ENCODE results near the gene WNK4.

Gene WNK4

GRCh38 chr17:42781639-42782165 is 1.3 kb downstream of the WNK4 start:
- H3K4me3 Mint-ChIP-seq: no peak overlapping the region
- H3K36me3 Mint-ChIP-seq: peaks cover 27% of the 10 kb centered on the region
- peaks cover 62% of the 10 kb centered on the region for H3K27me3 Mint-ChIP-seq
- ATAC-seq: peak; percentile 3
- no peak overlapping the region for H3K27ac Mint-ChIP-seq
- H3K4me1 Mint-ChIP-seq: peaks cover 40% of the 10 kb centered on the region
- H3K9me3 Mint-ChIP-seq: no peaks in the 10 kb centered on the region

- H3K4me1 Mint-ChIP-seq: peaks cover 40% of the 10 kb centered on the region
- H3K27ac Mint-ChIP-seq: no peak overlapping the region
- H3K36me3 Mint-ChIP-seq: peaks cover 24% of the 10 kb centered on the region
- H3K27me3 Mint-ChIP-seq: peaks cover 67% of the 10 kb centered on the region
- ATAC-seq: peak; percentile 21
- H3K4me3 Mint-ChIP-seq: no peak overlapping the region
- H3K9me3 Mint-ChIP-seq: no peaks in the 10 kb centered on the region
Observed at GRCh38 chr17:42782166-42783061, 2.0 kb downstream of the WNK4 start.

GRCh38 chr17:42783062-42783790 is 2.8 kb downstream of the WNK4 start:
- Mint-ChIP-seq H3K9me3 (no peaks in the 10 kb centered on the region), H3K4me3 (no peak overlapping the region), H3K36me3 (peaks cover 16% of the 10 kb centered on the region)

GRCh38 chr17:42783791-42784138 is 3.4 kb downstream of the WNK4 start:
- peaks cover 40% of the 10 kb centered on the region for H3K4me1 Mint-ChIP-seq
- no peak overlapping the region for H3K27ac Mint-ChIP-seq
- H3K4me3 Mint-ChIP-seq: no peak overlapping the region
- no peak for ATAC-seq
- peaks cover 79% of the 10 kb centered on the region for H3K27me3 Mint-ChIP-seq
- no peaks in the 10 kb centered on the region for H3K9me3 Mint-ChIP-seq
- H3K36me3 Mint-ChIP-seq: peaks cover 13% of the 10 kb centered on the region

More at GRCh38 chr17:42783062-42783790, 2.8 kb downstream of the WNK4 start:
- Mint-ChIP-seq H3K4me1 (peaks cover 40% of the 10 kb centered on the region), H3K27ac (no peak overlapping the region), H3K27me3 (peaks cover 75% of the 10 kb centered on the region)
- ATAC-seq: no peak

GRCh38 chr17:42784409-42784808 is 4.0 kb downstream of the WNK4 start:
- peaks cover 75% of the 10 kb centered on the region for H3K27me3 Mint-ChIP-seq
- H3K9me3 Mint-ChIP-seq: no peaks in the 10 kb centered on the region
- no peak overlapping the region for H3K4me3 Mint-ChIP-seq
- ATAC-seq: no peak
- no peak overlapping the region for H3K27ac Mint-ChIP-seq
- H3K36me3 Mint-ChIP-seq: peaks cover 7% of the 10 kb centered on the region
- H3K4me1 Mint-ChIP-seq: peaks cover 39% of the 10 kb centered on the region

GRCh38 chr17:42784811-42785592 is 4.6 kb downstream of the WNK4 start:
- Mint-ChIP-seq H3K36me3 (peaks cover 1% of the 10 kb centered on the region), H3K27me3 (peaks cover 69% of the 10 kb centered on the region), H3K4me1 (peaks cover 33% of the 10 kb centered on the region), H3K27ac (no peak overlapping the region), H3K4me3 (no peak overlapping the region), H3K9me3 (no peaks in the 10 kb centered on the region)
- no peak for ATAC-seq

GRCh38 chr17:42787266-42787665 is 6.9 kb downstream of the WNK4 start:
- no peaks in the 10 kb centered on the region for H3K36me3 Mint-ChIP-seq
- no peak for ATAC-seq
- H3K27ac Mint-ChIP-seq: no peak overlapping the region
- no peaks in the 10 kb centered on the region for H3K9me3 Mint-ChIP-seq
- peaks cover 56% of the 10 kb centered on the region for H3K27me3 Mint-ChIP-seq
- peaks cover 24% of the 10 kb centered on the region for H3K4me1 Mint-ChIP-seq
- H3K4me3 Mint-ChIP-seq: no peak overlapping the region

GRCh38 chr17:42791948-42792347 is 11.5 kb downstream of the WNK4 start:
- peaks cover 18% of the 10 kb centered on the region for H3K36me3 Mint-ChIP-seq
- peaks cover 16% of the 10 kb centered on the region for H3K27me3 Mint-ChIP-seq
- no peaks in the 10 kb centered on the region for H3K9me3 Mint-ChIP-seq
- H3K4me3 Mint-ChIP-seq: no peak overlapping the region
- H3K27ac Mint-ChIP-seq: no peak overlapping the region
- ATAC-seq: no peak
- peaks cover 23% of the 10 kb centered on the region for H3K4me1 Mint-ChIP-seq

GRCh38 chr17:42792545-42792944 is 12.1 kb downstream of the WNK4 start:
- Mint-ChIP-seq H3K27ac (no peak overlapping the region), H3K4me1 (peaks cover 25% of the 10 kb centered on the region), H3K27me3 (peaks cover 10% of the 10 kb centered on the region), H3K36me3 (peaks cover 18% of the 10 kb centered on the region), H3K9me3 (no peaks in the 10 kb centered on the region), H3K4me3 (no peak overlapping the region)
- no peak for ATAC-seq

- Mint-ChIP-seq H3K27me3 (no peaks in the 10 kb centered on the region), H3K27ac (no peak overlapping the region), H3K4me3 (no peak overlapping the region), H3K4me1 (peaks cover 33% of the 10 kb centered on the region), H3K36me3 (peaks cover 18% of the 10 kb centered on the region), H3K9me3 (peaks cover 2% of the 10 kb centered on the region)
- no peak for ATAC-seq
Observed at GRCh38 chr17:42795061-42795460, 14.7 kb downstream of the WNK4 start.

GRCh38 chr17:42795465-42795864 is 15.1 kb downstream of the WNK4 start:
- Mint-ChIP-seq H3K27ac (no peak overlapping the region), H3K4me3 (no peak overlapping the region), H3K36me3 (peaks cover 18% of the 10 kb centered on the region), H3K27me3 (no peaks in the 10 kb centered on the region), H3K9me3 (peaks cover 2% of the 10 kb centered on the region), H3K4me1 (peaks cover 33% of the 10 kb centered on the region)
- no peak for ATAC-seq

- no peak for ATAC-seq
- H3K36me3 Mint-ChIP-seq: peaks cover 18% of the 10 kb centered on the region
- H3K4me3 Mint-ChIP-seq: no peak overlapping the region
- H3K27ac Mint-ChIP-seq: no peak overlapping the region
- H3K4me1 Mint-ChIP-seq: peaks cover 33% of the 10 kb centered on the region
- H3K27me3 Mint-ChIP-seq: no peaks in the 10 kb centered on the region
- peaks cover 2% of the 10 kb centered on the region for H3K9me3 Mint-ChIP-seq
Observed at GRCh38 chr17:42796066-42796758, 15.8 kb downstream of the WNK4 start.

- no peaks in the 10 kb centered on the region for H3K27me3 Mint-ChIP-seq
- H3K4me3 Mint-ChIP-seq: peak overlapping the region; percentile 91
- H3K27ac Mint-ChIP-seq: no peak overlapping the region
- peaks cover 18% of the 10 kb centered on the region for H3K36me3 Mint-ChIP-seq
- ATAC-seq: no peak
- peaks cover 2% of the 10 kb centered on the region for H3K9me3 Mint-ChIP-seq
- H3K4me1 Mint-ChIP-seq: peaks cover 33% of the 10 kb centered on the region
Observed at GRCh38 chr17:42797067-42798007, 16.9 kb downstream of the WNK4 start.

- H3K4me3 Mint-ChIP-seq: peak overlapping the region; percentile 91
- H3K9me3 Mint-ChIP-seq: peaks cover 2% of the 10 kb centered on the region
- peaks cover 33% of the 10 kb centered on the region for H3K4me1 Mint-ChIP-seq
- peak overlapping the region; percentile 84 for H3K27ac Mint-ChIP-seq
- no peaks in the 10 kb centered on the region for H3K27me3 Mint-ChIP-seq
- no peak for ATAC-seq
- peaks cover 18% of the 10 kb centered on the region for H3K36me3 Mint-ChIP-seq
Observed at GRCh38 chr17:42798011-42798382, 17.6 kb downstream of the WNK4 start.

Data from stimulated activated memory B cell treated with anti-CD40 and anti-IgM and Interleukin-4, amounts not matched to agents 10 μg/mL and 1 μg/mL and 100 μg/mL, for 72 hours (primary cell).